Mesodermal cell (in vitro differentiated cells): ENCODE results near the gene QPCTL.
A peak's percentile ranks its signal among the peaks of the same experiment; 100 is the strongest.
"Not testable (repeated sequence)": the region's sequence is repeated elsewhere in the genome, so short reads cannot be mapped to it uniquely, and the experiment has no call there.

Experiments
- H3K27ac ChIP-seq: 2 replicates; pipeline ENCODE4 v1.7.0; 2013; ENCODE audit warnings: mild to moderate bottlenecking, low read depth, low read length, moderate library complexity; ENCODE audit not compliant: severe bottlenecking
- H3K36me3 ChIP-seq: 2 replicates; pipeline ENCODE4 v1.7.1; 2013; ENCODE audit warnings: mild to moderate bottlenecking, low read length, moderate library complexity; ENCODE audit not compliant: control insufficient read depth, insufficient read depth
- H3K4me1 ChIP-seq: one replicate; pipeline ENCODE4 v1.7.1; 2013; ENCODE audit warnings: mild to moderate bottlenecking, low read length; ENCODE audit not compliant: insufficient read depth, control insufficient read depth, poor library complexity, severe bottlenecking
- H3K4me3 ChIP-seq: 2 replicates; pipeline ENCODE4 v1.7.0; 2013; ENCODE audit warnings: low read length, control low read depth, mild to moderate bottlenecking; ENCODE audit not compliant: insufficient read depth, poor library complexity, severe bottlenecking; ENCODE audit errors: extremely low read depth
- H3K9me3 ChIP-seq: 2 replicates; pipeline ENCODE4 v1.7.1; 2013; ENCODE audit warnings: mild to moderate bottlenecking, low read length, moderate library complexity; ENCODE audit not compliant: control insufficient read depth
- WGBS, 2 experiments: methylation state at CpG; one replicate each; pipeline ENCODE4 v1.1.5; 2013; ENCODE audit warnings: missing lambda C conversion rate in 2 of 2; ENCODE audit not compliant: insufficient coverage in 2 of 2; 5-methylcytosine and 5-hydroxymethylcytosine counted together

QPCTL gene

GRCh38 chr19:45677351-45678230, 14.9 kb upstream of the QPCTL start:
- Histone ChIP-seq H3K9me3 (no peaks in the 10 kb centered on the region), H3K4me3 (peak overlapping the region; percentile 35), H3K36me3 (no peaks in the 10 kb centered on the region), H3K27ac (no peak overlapping the region), H3K4me1 (peaks cover 9% of the 10 kb centered on the region)
- WGBS, 2 experiments, result 4 to 8% methylated on average over 34 to 38 of the region's 49 CpGs

GRCh38 chr19:45681391-45682015, 11.0 kb upstream of the QPCTL start:
- Histone ChIP-seq H3K36me3 (peaks cover 26% of the 10 kb centered on the region), H3K9me3 (no peaks in the 10 kb centered on the region), H3K4me3 (peak overlapping the region; percentile 2), H3K4me1 (peaks cover 9% of the 10 kb centered on the region), H3K27ac (no peak overlapping the region)
- WGBS, 2 experiments, result 9 to 11% methylated on average over 32 to 43 of the region's 51 CpGs

- Histone ChIP-seq H3K36me3 (peaks cover 32% of the 10 kb centered on the region), H3K27ac (no peak overlapping the region), H3K9me3 (no peaks in the 10 kb centered on the region), H3K4me1 (peaks cover 9% of the 10 kb centered on the region), H3K4me3 (no peak overlapping the region)
- WGBS, 2 experiments, result 87 to 89% methylated on average over 6 to 8 of the region's 8 CpGs
Measured at GRCh38 chr19:45682117-45682516, 10.3 kb upstream of the QPCTL start.

- Histone ChIP-seq H3K4me3 (no peak overlapping the region), H3K9me3 (no peaks in the 10 kb centered on the region), H3K4me1 (peaks cover 7% of the 10 kb centered on the region), H3K27ac (no peak overlapping the region), H3K36me3 (peaks cover 40% of the 10 kb centered on the region)
- WGBS, 2 experiments, result 87 to 89% methylated on average over 4 to 5 of the region's 5 CpGs
Measured at GRCh38 chr19:45682908-45683307, 9.6 kb upstream of the QPCTL start.

GRCh38 chr19:45685045-45685444, 7.4 kb upstream of the QPCTL start:
- H3K4me1 ChIP-seq, H3K27ac ChIP-seq, H3K9me3 ChIP-seq, H3K4me3 ChIP-seq: not testable (repeated sequence)
- 89% methylated on average over 8 to 11 of the region's 11 CpGs for WGBS, 2 experiments
- H3K36me3 ChIP-seq, result peaks cover 57% of the 10 kb centered on the region

GRCh38 chr19:45687599-45687998, 4.9 kb upstream of the QPCTL start:
- no peaks in the 10 kb centered on the region for H3K9me3 ChIP-seq
- no peak overlapping the region for H3K4me3 ChIP-seq
- H3K36me3 ChIP-seq, result peaks cover 57% of the 10 kb centered on the region
- WGBS, 2 experiments, result 95 to 100% methylated on average over 3 to 8 of the region's 9 CpGs
- no peaks in the 10 kb centered on the region for H3K4me1 ChIP-seq
- H3K27ac ChIP-seq, result no peak overlapping the region

- H3K4me1 ChIP-seq, result peaks cover 5% of the 10 kb centered on the region
- no peaks in the 10 kb centered on the region for H3K9me3 ChIP-seq
- 0 to 2% methylated on average over 30 to 34 of the region's 36 CpGs for WGBS, 2 experiments
- peak within 1 kb of the TSS; percentile 94 for H3K27ac ChIP-seq
- peak within 1 kb of the TSS; percentile 93 for H3K4me3 ChIP-seq
- H3K36me3 ChIP-seq, result peaks cover 60% of the 10 kb centered on the region
Measured at GRCh38 chr19:45691516-45692186, 815 bp upstream of the QPCTL start, which contains the start of gene SNRPD2. Gene SNRPD2 (minus strand): TSS chr19:45691953. CDS start chr19:45691888, 65 bp downstream.

GRCh38 chr19:45693106-45693788, 781 bp downstream of the QPCTL start:
- H3K4me1 ChIP-seq, result peaks cover 5% of the 10 kb centered on the region
- peaks cover 58% of the 10 kb centered on the region for H3K36me3 ChIP-seq
- H3K4me3 ChIP-seq, result peak overlapping the region; percentile 93
- 0 to 2% methylated on average over 7 of the region's 22 CpGs for WGBS, 2 experiments
- H3K9me3 ChIP-seq, result no peaks in the 10 kb centered on the region
- H3K27ac ChIP-seq, result peak overlapping the region; percentile 94

- Histone ChIP-seq H3K36me3 (peaks cover 64% of the 10 kb centered on the region), H3K4me3 (no peak overlapping the region), H3K9me3 (no peaks in the 10 kb centered on the region), H3K4me1 (no peaks in the 10 kb centered on the region), H3K27ac (no peak overlapping the region)
- WGBS, 2 experiments, result 93 to 94% methylated on average over 4 to 7 of the region's 7 CpGs
Measured at GRCh38 chr19:45701676-45702075, 9.2 kb downstream of the QPCTL start.

GRCh38 chr19:45705115-45705514, 12.6 kb downstream of the QPCTL start:
- Histone ChIP-seq H3K36me3 (peaks cover 63% of the 10 kb centered on the region), H3K4me1 (no peaks in the 10 kb centered on the region), H3K9me3 (no peaks in the 10 kb centered on the region), H3K4me3 (no peak overlapping the region), H3K27ac (no peak overlapping the region)
- 76 to 83% methylated on average over 8 to 9 of the region's 9 CpGs for WGBS, 2 experiments
